PC-9 (cell line): ENCODE measurements around the gene SH3RF3. TPM values are rescaled to one million over a fixed set of nuclear protein-coding genes. Genes with fewer than 3 reads are reported as not detected.

Experiments
- BruUV-seq: library from RNA; stranded (reverse); fragments of 400-500 nt; replicated peaks from 2 replicates; lab custom pipeline; 2021; lab: Mats Ljungman, UMichigan
- CTCF ChIA-PET: fragments of 300-600 bp; sonication (Branson Sonifier 250); formaldehyde crosslinking; loops from one replicate; lab custom pipeline; 2022; ENCODE audit warnings: antibody characterized with exemption; lab: Charles Lee
- POLR2A ChIA-PET: fragments of 300-600 bp; sonication (Branson Sonifier 250); formaldehyde crosslinking; loops from one replicate; lab custom pipeline; 2022; ENCODE audit warnings: antibody characterized with exemption; ENCODE audit not compliant: unreplicated experiment; lab: Charles Lee
- DNase-seq, 2 experiments: peaks; one replicate each; pipeline versions ENCODE4 v3.0.0 to v3.0.0-alpha.2; 2015 to 2022; ENCODE audit warnings: mixed read lengths in 1 of 2
- H2AFZ ChIP-seq: fragments of 200-600 bp; sonication (generic); 2 replicates; pipeline ENCODE4 v1.8.1; 2017; ENCODE audit warnings: antibody characterized with exemption
- H3F3A ChIP-seq: fragments of 200-600 bp; sonication (generic); 2 replicates; pipeline ENCODE4 v1.8.1; 2017; ENCODE audit warnings: antibody characterized with exemption, mild to moderate bottlenecking, low read depth; ENCODE audit not compliant: insufficient read depth
- H3K27ac ChIP-seq: fragments of 200-600 bp; sonication (generic); 2 replicates; pipeline ENCODE4 v1.6.1; 2016; ENCODE audit warnings: mixed run types
- H3K27me3 ChIP-seq: fragments of 200-600 bp; sonication (generic); 2 replicates; pipeline ENCODE4 v1.6.1; 2016; ENCODE audit warnings: low read depth, mixed run types; ENCODE audit not compliant: insufficient read depth
- H3K36me3 ChIP-seq: fragments of 200-600 bp; sonication (generic); 2 replicates; pipeline ENCODE4 v1.6.1; 2016; ENCODE audit warnings: low read depth, mixed run types
- H3K4me1 ChIP-seq: fragments of 200-600 bp; sonication (generic); replicated peaks from 2 replicates; pipeline ENCODE4 v1.6.1; 2016; ENCODE audit warnings: mixed run types; ENCODE audit not compliant: insufficient read depth
- H3K4me2 ChIP-seq: fragments of 200-600 bp; sonication (generic); 2 replicates; pipeline ENCODE4 v1.6.1; 2017; ENCODE audit warnings: mixed run types
- H3K4me3 ChIP-seq: fragments of 200-600 bp; sonication (generic); 2 replicates; pipeline ENCODE4 v1.6.1; 2016; ENCODE audit warnings: mixed run types
- H3K79me2 ChIP-seq: fragments of 200-600 bp; sonication (generic); 2 replicates; pipeline ENCODE4 v1.6.1; 2017; ENCODE audit warnings: low read depth, mixed run types
- H3K9me2 ChIP-seq: fragments of 200-600 bp; sonication (generic); 2 replicates; pipeline ENCODE4 v1.8.1; 2017; ENCODE audit warnings: mild to moderate bottlenecking; ENCODE audit not compliant: insufficient read depth
- H3K9me3 ChIP-seq: fragments of 200-600 bp; sonication (generic); 2 replicates; pipeline ENCODE4 v1.8.1; 2016; ENCODE audit warnings: low read depth; ENCODE audit not compliant: insufficient read depth
- H4K20me1 ChIP-seq: fragments of 200-600 bp; sonication (generic); 2 replicates; pipeline ENCODE4 v1.8.1; 2017; ENCODE audit not compliant: insufficient read depth
- CTCF ChIP-seq: fragments of 200-600 bp; sonication (generic); conservative IDR thresholded peaks from 2 replicates; pipeline ENCODE4 v1.6.1; 2017; ENCODE audit warnings: mixed run types, antibody characterized with exemption, mild to moderate bottlenecking, moderate library complexity
- EZH2 ChIP-seq: fragments of 200-600 bp; sonication (generic); IDR thresholded peaks from 2 replicates; pipeline ENCODE4 v1.8.0; 2017; ENCODE audit warnings: antibody characterized with exemption, low read depth
- intact Hi-C: fragments of 100-400 bp; cut with micrococcal nuclease; formaldehyde crosslinking; loops from one replicate; pipeline ENCODE4 v1.10.0; 2022; ENCODE audit not compliant: unreplicated experiment
- total RNA-seq: library from RNA; stranded (reverse); gene quantifications from 2 replicates; pipeline ENCODE4 v1.2.3, GENCODE V29; 2021

Gene SH3RF3
- total RNA-seq, 1 experiment from 2014 or later: 6.1 TPM

DNA sequence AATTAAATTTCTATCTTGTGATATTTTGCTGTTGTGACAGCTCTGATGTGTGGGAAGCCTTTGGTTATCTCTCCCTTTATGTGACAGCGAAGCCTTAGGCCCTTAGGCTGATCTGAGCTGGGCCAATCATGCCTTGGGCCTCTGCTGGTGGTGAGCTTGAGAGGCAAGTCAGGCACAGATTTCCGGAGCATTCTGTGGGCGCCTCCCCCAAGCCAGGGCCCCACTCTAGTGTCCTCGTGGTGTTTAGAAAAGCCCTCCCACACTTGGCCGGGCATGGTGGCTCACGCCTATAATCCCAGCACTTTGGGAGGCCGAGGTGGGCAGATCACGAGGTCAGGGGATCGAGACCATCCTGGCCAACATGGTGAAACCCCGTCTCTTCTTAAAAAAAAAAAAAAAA is 239.8 kb downstream of the SH3RF3 start:
- POLR2A ChIA-PET: no interaction called here
- BruUV-seq: no TSS peak
- Histone ChIP-seq H3K79me2 (no peaks in the 10 kb centered on the region), H3K4me2 (no peak overlapping the region), H3K9me2 (no peaks in the 10 kb centered on the region), H3K4me1 (peaks cover 2% of the 10 kb centered on the region; the same call in 1 of the 2 replicates), H3K27ac (no peak overlapping the region), H3K27me3 (no peaks in the 10 kb centered on the region), H3F3A (peaks cover 6% of the 10 kb centered on the region; the same call in 1 of the 2 replicates), H3K4me3 (no peak overlapping the region), H3K36me3 (no peaks in the 10 kb centered on the region), H3K9me3 (no peaks in the 10 kb centered on the region), H4K20me1 (0 out of 2 replicates have a peak, but pooled peaks cover 2% of the 10 kb centered on the region), H2AFZ (no peak overlapping the region)
- intact Hi-C loops: no loop called here
- DNase-seq: no peak
- TF ChIP-seq EZH2 (no peak), CTCF (no peak)
- CTCF ChIA-PET: interaction anchor here (0.7 kb wide), 1 partner anchor 73 kb away, joined by 4 read pairs; no protein-coding TSS in a partner anchor

- Histone ChIP-seq H3K4me2 (no peak overlapping the region), H3K4me1 (no peaks in the 10 kb centered on the region), H4K20me1 (no peaks in the 10 kb centered on the region), H3K9me2 (no peaks in the 10 kb centered on the region), H3K79me2 (no peaks in the 10 kb centered on the region), H3F3A (no peaks in the 10 kb centered on the region), H2AFZ (no peak overlapping the region), H3K27me3 (no peaks in the 10 kb centered on the region), H3K4me3 (no peak overlapping the region), H3K36me3 (no peaks in the 10 kb centered on the region), H3K27ac (no peak overlapping the region), H3K9me3 (no peaks in the 10 kb centered on the region)
- BruUV-seq: no TSS peak
- TF ChIP-seq EZH2 (no peak), CTCF (no peak)
- no peak for DNase-seq
- CTCF ChIA-PET: interaction anchor here (0.7 kb wide), 1 partner anchor 74 kb away, joined by 4 read pairs; no protein-coding TSS in a partner anchor
- POLR2A ChIA-PET: no interaction called here
- intact Hi-C loops: no loop called here
Measured at GRCh38 chr2:109369671-109370191, 240.7 kb downstream of the SH3RF3 start.

- no peak for DNase-seq
- intact Hi-C loops: no loop called here
- no peaks in the 10 kb centered on the region for H3K36me3 ChIP-seq
- H2AFZ ChIP-seq: no peak overlapping the region
- BruUV-seq: no TSS peak
- no peaks in the 10 kb centered on the region for H3K4me1 ChIP-seq
- no peaks in the 10 kb centered on the region for H3F3A ChIP-seq
- ChIA-PET POLR2A (no interaction called here), CTCF (no interaction called here)
- no peaks in the 10 kb centered on the region for H4K20me1 ChIP-seq
- H3K4me3 ChIP-seq: no peak overlapping the region
- H3K9me2 ChIP-seq: no peaks in the 10 kb centered on the region
- H3K4me2 ChIP-seq: no peak overlapping the region
- TF ChIP-seq EZH2 (no peak), CTCF (no peak)
- H3K27me3 ChIP-seq: no peaks in the 10 kb centered on the region
- no peaks in the 10 kb centered on the region for H3K79me2 ChIP-seq
- H3K9me3 ChIP-seq: no peaks in the 10 kb centered on the region
- no peak overlapping the region for H3K27ac ChIP-seq
Measured at GRCh38 chr2:109370399-109371035, 241.5 kb downstream of the SH3RF3 start.
